DND-41 (cell line): ENCODE data around the gene CCDC107.

ENCODE experiments used
- ATAC-seq: fragments of 200-7000 bp; cut with Tn5 transposase; 3 replicates; pipeline ENCODE4 v1.9.1; 2021; ENCODE audit warnings: low read depth; ENCODE audit not compliant: insufficient read depth
- DNase-seq: peaks from one replicate; pipeline ENCODE4 v3.0.0-alpha.2; 2020
- H2AFZ ChIP-seq: 2 replicates; pipeline ENCODE4 v1.6.0; 2012; ENCODE audit warnings: low read depth, low read length
- H3K27ac ChIP-seq: 2 replicates; pipeline ENCODE4 v1.5.1; 2012; ENCODE audit warnings: low read length, inconsistent platforms
- H3K27me3 ChIP-seq: fragments of 200-600 bp; sonication (generic); 2 replicates; pipeline ENCODE4 v1.6.0; 2012; ENCODE audit warnings: low read length, mild to moderate bottlenecking, inconsistent platforms; ENCODE audit not compliant: insufficient read depth, poor library complexity
- H3K36me3 ChIP-seq: 2 replicates; pipeline ENCODE4 v1.5.1; 2012; ENCODE audit warnings: low read length, inconsistent platforms; ENCODE audit not compliant: insufficient read depth
- H3K4me1 ChIP-seq: 2 replicates; pipeline ENCODE4 v1.5.1; 2012; ENCODE audit warnings: mild to moderate bottlenecking, low read length; ENCODE audit not compliant: insufficient read depth
- H3K4me2 ChIP-seq: 2 replicates; pipeline ENCODE4 v1.6.0; 2012; ENCODE audit warnings: mild to moderate bottlenecking, moderate library complexity, low read length, inconsistent platforms; ENCODE audit not compliant: insufficient read depth
- H3K4me3 ChIP-seq, 2 experiments: fragments of 200-600 bp in 1 of 2; shearing (Covaris generic) in 1 of 2; 2 replicates each; pipeline ENCODE4 v1.5.1; 2012 to 2016; ENCODE audit warnings: inconsistent platforms in 2 of 2, low read length in 2 of 2, mild to moderate bottlenecking in 2 of 2, low read depth in 1 of 2, moderate library complexity in 1 of 2
- H3K79me2 ChIP-seq: 2 replicates; pipeline ENCODE4 v1.6.0; 2012; ENCODE audit warnings: low read length, inconsistent platforms; ENCODE audit not compliant: insufficient read depth
- H3K9ac ChIP-seq: 2 replicates; pipeline ENCODE4 v1.6.0; 2012; ENCODE audit warnings: low read depth, mild to moderate bottlenecking, inconsistent platforms, low read length, moderate library complexity
- H3K9me3 ChIP-seq: 2 replicates; pipeline ENCODE4 v1.5.1; 2012; ENCODE audit warnings: low read length, moderate library complexity, mild to moderate bottlenecking, inconsistent platforms; ENCODE audit not compliant: insufficient read depth, severe bottlenecking
- H4K20me1 ChIP-seq: 2 replicates; pipeline ENCODE4 v1.6.0; 2012; ENCODE audit warnings: low read length; ENCODE audit not compliant: insufficient read depth
- CTCF ChIP-seq: IDR thresholded peaks from 2 replicates; pipeline ENCODE4 v1.5.1; 2012; ENCODE audit warnings: borderline replicate concordance, low read length, moderate library complexity, mild to moderate bottlenecking; ENCODE audit not compliant: poor library complexity, severe bottlenecking; ENCODE audit errors: extremely low read depth
- EZH2 ChIP-seq: IDR thresholded peaks from 3 replicates; pipeline ENCODE4 v1.6.1; 2012; ENCODE audit warnings: borderline replicate concordance, low read depth, mild to moderate bottlenecking, moderate library complexity, low read length, inconsistent platforms; ENCODE audit not compliant: severe bottlenecking

Gene CCDC107

GRCh38 chr9:35650341-35651158 lies 7.5 kb upstream of the CCDC107 start, which contains the start of gene SIT1:
Gene SIT1 (minus strand): TSS chr9:35650931. CDS start chr9:35650853, 78 bp downstream.
- no peak for TF ChIP-seq CTCF
- no peak for TF ChIP-seq EZH2
- peak; percentile 11; the same call in 2 of the 3 replicates for ATAC-seq
- H2AFZ ChIP-seq, result peak within 1 kb of the TSS; percentile 60

GRCh38 chr9:35651956-35652828 lies 5.9 kb upstream of the CCDC107 start:
- H3K36me3 ChIP-seq, result peaks cover 19% of the 10 kb centered on the region; the same call in 1 of the 2 replicates
- TF ChIP-seq EZH2 (no peak), CTCF (no peak)
- no peak overlapping the region for H3K4me3 ChIP-seq
- peaks cover 30% of the 10 kb centered on the region for H3K79me2 ChIP-seq
- no peaks in the 10 kb centered on the region for H3K9me3 ChIP-seq
- H3K9ac ChIP-seq, result 0 out of 2 replicates have a peak overlapping the region, but pooled peaks have one; percentile 95
- no peaks in the 10 kb centered on the region for H4K20me1 ChIP-seq
- no peak overlapping the region for H2AFZ ChIP-seq
- H3K4me2 ChIP-seq, result no peak overlapping the region
- no peak for DNase-seq
- no peak overlapping the region for H3K27ac ChIP-seq
- H3K4me1 ChIP-seq, result peaks cover 60% of the 10 kb centered on the region
- ATAC-seq, result no peak
- no peaks in the 10 kb centered on the region for H3K27me3 ChIP-seq

More at GRCh38 chr9:35650341-35651158, 7.5 kb upstream of the CCDC107 start, which contains the start of gene SIT1:
- Histone ChIP-seq H3K79me2 (peaks cover 32% of the 10 kb centered on the region), H3K36me3 (peaks cover 19% of the 10 kb centered on the region; the same call in 1 of the 2 replicates), H3K4me2 (peak within 1 kb of the TSS; percentile 79), H3K9ac (peak within 1 kb of the TSS; percentile 95), H3K4me1 (peaks cover 60% of the 10 kb centered on the region), H3K27ac (peak within 1 kb of the TSS; percentile 100), H4K20me1 (no peaks in the 10 kb centered on the region), H3K27me3 (no peaks in the 10 kb centered on the region), H3K4me3 (peak within 1 kb of the TSS; percentile 49 to 76), H3K9me3 (no peaks in the 10 kb centered on the region)
- DNase-seq, result peak; percentile 78

- Histone ChIP-seq H3K27ac (no peak overlapping the region), H3K4me2 (no peak overlapping the region), H3K36me3 (peaks cover 19% of the 10 kb centered on the region; the same call in 1 of the 2 replicates), H3K9me3 (no peaks in the 10 kb centered on the region), H3K4me1 (peaks cover 60% of the 10 kb centered on the region), H3K79me2 (peaks cover 30% of the 10 kb centered on the region), H3K27me3 (no peaks in the 10 kb centered on the region), H4K20me1 (no peaks in the 10 kb centered on the region), H3K4me3 (no peak overlapping the region), H2AFZ (no peak overlapping the region), H3K9ac (no peak overlapping the region)
- ATAC-seq, result no peak
- no peak for DNase-seq
- no peak for TF ChIP-seq EZH2
- no peak for TF ChIP-seq CTCF
These were observed 5.3 kb upstream of the CCDC107 start for GRCh38 chr9:35652829-35653209.
